SIG-M5 (cell line): ENCODE data around the gene ELOVL1.
A peak's percentile ranks its signal among the peaks of the same experiment; 100 is the strongest.
"Not testable (repeated sequence)": the region's sequence is repeated elsewhere in the genome, so short reads cannot be mapped to it uniquely, and the experiment has no call there.

Experiments
- DNase-seq: peaks from one replicate; lab custom pipeline; 2025; lab: John Stamatoyannopoulos, UW

ELOVL1 gene

GRCh38 chr1:43381612-43382011 is 13.8 kb upstream of the ELOVL1 start:
- peak; percentile 16 for DNase-seq

- DNase-seq = no peak
Observed at GRCh38 chr1:43379476-43379875, 11.7 kb upstream of the ELOVL1 start.

DNA sequence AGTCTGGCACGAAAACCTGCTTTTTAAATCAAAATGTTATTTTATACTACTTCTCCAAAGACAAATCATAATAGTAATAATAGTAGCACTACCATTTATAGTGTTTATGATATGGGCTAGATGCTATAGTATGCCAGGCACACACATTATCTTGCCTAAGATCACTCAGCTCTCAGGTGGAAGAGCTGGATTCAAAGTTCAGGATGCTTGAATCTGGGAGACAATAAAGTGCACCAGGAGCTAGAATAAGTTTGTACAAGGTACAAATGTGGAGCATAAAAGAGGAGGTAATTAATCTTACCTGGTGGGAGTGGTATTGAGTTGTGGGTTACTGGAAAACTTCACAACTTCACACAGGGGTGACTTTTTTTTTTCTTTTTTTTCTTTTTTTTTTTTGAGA is 10.0 kb upstream of the ELOVL1 start:
- no peak for DNase-seq

- no peak for DNase-seq
Observed at GRCh38 chr1:43376723-43377235, 9.0 kb upstream of the ELOVL1 start.

- no peak for DNase-seq
Observed at GRCh38 chr1:43373066-43373940, 5.5 kb upstream of the ELOVL1 start.

- no peak for DNase-seq
Observed at GRCh38 chr1:43372172-43372571, 4.4 kb upstream of the ELOVL1 start.

GRCh38 chr1:43370564-43370963 is 2.8 kb upstream of the ELOVL1 start:
- DNase-seq = no peak

DNA sequence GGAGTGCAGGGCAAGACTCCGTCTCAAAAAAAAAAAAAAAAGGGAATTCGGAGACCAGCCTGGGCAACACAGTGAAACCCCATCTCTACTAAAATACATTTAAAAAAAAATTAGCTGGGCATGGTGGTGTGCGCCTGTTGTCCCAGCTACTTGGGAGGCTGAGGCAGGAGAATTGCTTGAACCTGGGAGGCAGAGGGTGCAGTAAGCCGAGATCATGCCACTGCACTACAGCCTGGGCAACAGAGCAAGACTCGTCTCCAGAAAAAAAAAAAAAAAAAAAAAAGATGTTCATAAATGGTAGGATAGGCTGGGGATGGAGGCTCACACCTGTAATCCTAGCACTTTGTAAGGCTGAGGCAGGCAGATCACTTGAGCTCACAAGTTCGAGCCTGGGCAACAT is 2.0 kb upstream of the ELOVL1 start:
- not testable (repeated sequence) for DNase-seq

- DNase-seq = no peak
Observed at GRCh38 chr1:43368646-43369020, 822 bp upstream of the ELOVL1 start.

- no peak for DNase-seq
Observed at GRCh38 chr1:43367026-43367903, 546 bp downstream of the ELOVL1 start.

- DNase-seq = no peak
Observed at GRCh38 chr1:43366601-43367025, 1.2 kb downstream of the ELOVL1 start.

- no peak for DNase-seq
Observed at GRCh38 chr1:43366179-43366578, 1.6 kb downstream of the ELOVL1 start.

DNA sequence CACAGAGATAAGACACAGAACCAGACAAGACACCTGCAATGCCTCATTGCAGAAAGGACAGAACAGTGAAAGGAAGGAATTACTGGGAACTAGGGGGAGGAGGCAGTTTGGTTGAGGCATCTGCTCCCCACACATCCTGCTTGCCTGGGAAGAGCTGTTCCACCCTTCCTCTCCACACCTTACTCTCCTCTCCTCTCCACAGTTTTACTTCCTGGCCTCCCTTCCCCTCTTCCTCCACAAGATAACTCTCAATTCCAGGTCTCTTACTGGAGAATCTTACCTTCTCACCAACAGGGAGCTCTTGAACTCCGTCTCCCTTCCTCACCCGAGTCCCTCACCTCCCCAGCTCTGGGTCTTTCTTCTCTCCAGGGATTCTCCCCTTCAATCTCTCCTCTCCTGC is 2.1 kb downstream of the ELOVL1 start:
- DNase-seq = no peak

GRCh38 chr1:43363935-43364525 is 3.8 kb downstream of the ELOVL1 start:
- DNase-seq = no peak

GRCh38 chr1:43363283-43363934 is 4.4 kb downstream of the ELOVL1 start:
- DNase-seq = no peak

- DNase-seq = no peak
Observed at GRCh38 chr1:43360616-43361015, 7.2 kb downstream of the ELOVL1 start.

- no peak for DNase-seq
Observed at GRCh38 chr1:43359696-43360095, 8.1 kb downstream of the ELOVL1 start.

DNA sequence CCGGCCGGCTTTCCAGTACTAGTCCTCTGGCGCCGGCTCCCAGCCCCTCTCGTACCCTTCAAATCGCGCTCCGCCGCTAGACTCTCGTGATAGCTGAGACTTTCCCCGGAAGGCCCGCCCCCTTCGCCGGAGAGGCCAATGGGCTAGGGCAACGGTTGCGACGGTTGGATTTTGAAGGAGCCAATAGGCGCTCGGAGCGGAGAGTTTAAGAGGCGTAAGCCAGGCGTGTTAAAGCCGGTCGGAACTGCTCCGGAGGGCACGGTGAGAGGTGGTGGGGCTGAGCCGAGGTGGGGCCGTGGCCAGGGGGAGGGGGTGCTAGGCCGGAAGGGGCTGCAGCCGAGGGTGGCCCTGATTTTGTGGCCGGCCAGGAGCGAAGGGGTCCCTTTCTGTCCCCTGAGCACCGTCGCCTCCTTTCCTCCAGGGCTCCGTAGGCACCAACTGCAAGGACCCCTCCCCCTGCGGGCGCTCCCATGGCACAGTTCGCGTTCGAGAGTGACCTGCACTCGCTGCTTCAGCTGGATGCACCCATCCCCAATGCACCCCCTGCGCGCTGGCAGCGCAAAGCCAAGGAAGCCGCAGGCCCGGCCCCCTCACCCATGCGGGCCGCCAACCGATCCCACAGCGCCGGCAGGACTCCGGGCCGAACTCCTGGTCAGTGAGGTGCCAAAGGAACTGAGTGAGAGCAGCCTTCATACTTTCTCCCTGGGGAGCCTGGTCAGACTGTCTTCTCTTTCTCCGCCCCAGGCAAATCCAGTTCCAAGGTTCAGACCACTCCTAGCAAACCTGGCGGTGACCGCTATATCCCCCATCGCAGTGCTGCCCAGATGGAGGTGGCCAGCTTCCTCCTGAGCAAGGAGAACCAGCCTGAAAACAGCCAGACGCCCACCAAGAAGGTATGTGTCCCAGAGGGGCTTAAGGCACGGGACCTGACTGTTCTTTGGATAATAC is 8.8 kb downstream of the ELOVL1 start, which contains the start of gene CDC20:
Gene CDC20 (plus strand): TSS at position 236 of the 948 bp plus-strand sequence. CDS start 235 bp downstream, at position 471.
- DNase-seq = peak; percentile 82

DNA sequence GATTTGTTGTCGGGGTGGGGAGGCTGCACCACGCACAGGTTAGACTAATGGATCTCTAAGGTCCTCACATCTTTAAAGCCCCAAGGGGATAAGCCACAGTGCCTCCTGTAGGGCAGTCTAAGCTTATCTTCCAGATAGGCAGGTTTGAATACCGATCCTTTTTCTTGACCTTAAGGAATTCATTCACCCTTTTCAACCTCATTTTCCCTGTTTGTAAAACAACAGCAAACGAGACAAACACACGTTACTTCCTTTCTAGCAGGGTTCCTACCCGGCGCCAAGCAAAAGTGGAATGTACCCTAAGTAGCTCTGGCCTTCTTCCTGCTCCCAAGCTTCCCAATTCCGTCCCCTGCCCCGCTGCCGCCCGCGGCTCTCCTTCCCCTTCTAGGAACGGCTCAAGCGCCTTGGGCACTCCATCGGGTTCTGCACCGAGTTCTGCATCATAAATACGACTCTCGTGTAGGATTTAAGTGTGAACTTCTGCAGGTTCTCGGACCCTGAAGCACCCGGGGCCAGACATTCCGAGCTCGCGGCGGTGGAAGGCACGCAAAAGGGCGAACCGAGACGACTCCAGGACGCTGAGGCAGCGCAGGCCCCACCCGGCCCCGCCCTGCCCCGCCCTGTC is 9.6 kb downstream of the ELOVL1 start:
- no peak for DNase-seq

- DNase-seq = no peak
Observed at GRCh38 chr1:43357251-43357650, 10.6 kb downstream of the ELOVL1 start.
